ENCODE measurements around the gene KIN. TPM values are rescaled to one million over a fixed set of nuclear protein-coding genes. Genes with fewer than 3 reads are reported as not detected.

The KIN gene
- total RNA-seq, 1 experiment from 2014 or later: 23.4 TPM

DNA sequence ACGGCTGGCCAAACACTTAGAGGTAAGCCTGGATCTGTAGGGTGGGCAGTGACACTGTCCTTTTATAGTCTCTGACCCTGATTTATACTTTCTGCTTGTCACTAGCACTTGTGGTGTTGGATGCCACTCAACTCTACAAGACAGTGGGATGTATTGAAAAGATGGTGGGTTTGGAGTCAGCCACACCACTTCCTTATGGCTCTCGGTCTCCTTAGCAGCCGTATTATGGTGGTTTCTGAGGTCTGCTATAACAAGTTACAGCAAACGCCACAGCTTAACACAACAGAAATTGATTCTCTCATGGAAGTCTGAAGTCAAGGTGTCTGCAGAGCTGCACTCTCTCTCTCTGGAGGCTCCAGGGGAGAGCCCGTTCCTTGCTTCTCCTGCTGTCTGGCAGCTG is 70.0 kb downstream of the KIN start:
- Histone ChIP-seq H2AFZ (ENCODE audit: low read length) (no peak overlapping the region), H3K4me1 (ENCODE audit: insufficient read depth, low read length) (no peaks in the 10 kb centered on the region), H2BK20ac (ENCODE audit: low read depth, low read length, poor library complexity, severe bottlenecking) (no peak overlapping the region), H3K79me1 (ENCODE audit: insufficient read depth, low read depth, low read length, poor library complexity, severe bottlenecking) (no peaks in the 10 kb centered on the region), H2BK120ac (ENCODE audit: low read depth, low read length, poor library complexity, severe bottlenecking) (no peak overlapping the region), H3K23me2 (ENCODE audit: insufficient read length, low read depth, low read length, poor library complexity, severe bottlenecking) (no peaks in the 10 kb centered on the region), H4K5ac (ENCODE audit: insufficient read length, low read depth, low read length) (no peak overlapping the region), H3K56ac (ENCODE audit: insufficient read length, low read depth, low read length) (no peak overlapping the region), H3T11ph (ENCODE audit: low read length) (no peak overlapping the region), H2AK5ac (ENCODE audit: insufficient read length, low read length) (no peak overlapping the region), H4K8ac (replicated peaks; ENCODE audit: insufficient read length, low read depth, low read length) (no peak overlapping the region), H3K9me3 (ENCODE audit: control insufficient read depth, low read depth, low read length) (no peaks in the 10 kb centered on the region), H3K23ac (ENCODE audit: insufficient read length, low read depth, low read length) (no peak overlapping the region), H3K27me3 (ENCODE audit: insufficient read depth, low read length) (no peaks in the 10 kb centered on the region), H3K9ac (ENCODE audit: extremely low read depth, insufficient read length, low read length) (no peak overlapping the region), H3K18ac (ENCODE audit: insufficient read length, low read depth, low read length) (no peak overlapping the region), H3K14ac (ENCODE audit: insufficient read depth, low read length) (no peak overlapping the region), H3K4me2 (ENCODE audit: insufficient read depth, insufficient read length, low read length) (no peak overlapping the region), H4K91ac (ENCODE audit: insufficient read length, low read depth, low read length) (no peak overlapping the region), H2BK5ac (ENCODE audit: insufficient read length, low read length) (no peak overlapping the region), H3K27ac (ENCODE audit: insufficient read length, low read depth, low read length) (no peak overlapping the region), H4K20me1 (ENCODE audit: control insufficient read depth, insufficient read depth, insufficient read length) (no peaks in the 10 kb centered on the region), H2BK12ac (ENCODE audit: insufficient read length, low read depth, low read length) (no peak overlapping the region), H3K4ac (ENCODE audit: low read depth, low read length) (no peak overlapping the region), H3K79me2 (ENCODE audit: insufficient read depth, low read length) (no peaks in the 10 kb centered on the region), H2BK15ac (ENCODE audit: low read depth, low read length) (no peak overlapping the region)
- no CpG with 5 or more reads among the region's 5 CpGs for WGBS (ENCODE audit: extremely low coverage, insufficient read length, low lambda C conversion rate)
- H3K36me3 Mint-ChIP-seq (ENCODE audit: insufficient read depth in 1 of 3, low read depth in 3 of 3): no peaks in the 10 kb centered on the region
- H3K9me3 Mint-ChIP-seq: peaks cover 0 to under 1% of the 10 kb centered on the region in 2 experiments; a peak in 1 of 5 replicates
- no peak overlapping the region for H3K4me3 Mint-ChIP-seq
- TF ChIP-seq, protein P1, sequence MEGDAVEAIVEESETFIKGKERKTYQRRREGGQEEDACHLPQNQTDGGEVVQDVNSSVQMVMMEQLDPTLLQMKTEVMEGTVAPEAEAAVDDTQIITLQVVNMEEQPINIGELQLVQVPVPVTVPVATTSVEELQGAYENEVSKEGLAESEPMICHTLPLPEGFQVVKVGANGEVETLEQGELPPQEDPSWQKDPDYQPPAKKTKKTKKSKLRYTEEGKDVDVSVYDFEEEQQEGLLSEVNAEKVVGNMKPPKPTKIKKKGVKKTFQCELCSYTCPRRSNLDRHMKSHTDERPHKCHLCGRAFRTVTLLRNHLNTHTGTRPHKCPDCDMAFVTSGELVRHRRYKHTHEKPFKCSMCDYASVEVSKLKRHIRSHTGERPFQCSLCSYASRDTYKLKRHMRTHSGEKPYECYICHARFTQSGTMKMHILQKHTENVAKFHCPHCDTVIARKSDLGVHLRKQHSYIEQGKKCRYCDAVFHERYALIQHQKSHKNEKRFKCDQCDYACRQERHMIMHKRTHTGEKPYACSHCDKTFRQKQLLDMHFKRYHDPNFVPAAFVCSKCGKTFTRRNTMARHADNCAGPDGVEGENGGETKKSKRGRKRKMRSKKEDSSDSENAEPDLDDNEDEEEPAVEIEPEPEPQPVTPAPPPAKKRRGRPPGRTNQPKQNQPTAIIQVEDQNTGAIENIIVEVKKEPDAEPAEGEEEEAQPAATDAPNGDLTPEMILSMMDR (conservative IDR thresholded peaks at IDR 0.05): no peak
- no peak for DNase-seq
- H3K27me3 Mint-ChIP-seq (ENCODE audit: low read depth): no peaks in the 10 kb centered on the region; the same call in 1 of the 2 replicates
- peak overlapping the region in 1 of 3 experiments; percentile 36; a peak in 1 of 7 replicates for H3K27ac Mint-ChIP-seq
- peaks cover 2 to 3% of the 10 kb centered on the region in 2 experiments; a peak in 2 of 4 replicates for H3K4me1 Mint-ChIP-seq
